HG03025 (cell line): Measurements from ENCODE around the gene PRELID3B.
"Not testable (repeated sequence)": the region's sequence is repeated elsewhere in the genome, so short reads cannot be mapped to it uniquely, and the experiment has no call there.

Experiments used
- ATAC-seq: cut with Tn5 transposase; IDR thresholded peaks from one replicate; pipeline ENCODE4 v1.9.1; 2021; ENCODE audit warnings: mild to moderate bottlenecking, moderate library complexity; ENCODE audit not compliant: unreplicated experiment, low FRiP score

The PRELID3B gene

DNA sequence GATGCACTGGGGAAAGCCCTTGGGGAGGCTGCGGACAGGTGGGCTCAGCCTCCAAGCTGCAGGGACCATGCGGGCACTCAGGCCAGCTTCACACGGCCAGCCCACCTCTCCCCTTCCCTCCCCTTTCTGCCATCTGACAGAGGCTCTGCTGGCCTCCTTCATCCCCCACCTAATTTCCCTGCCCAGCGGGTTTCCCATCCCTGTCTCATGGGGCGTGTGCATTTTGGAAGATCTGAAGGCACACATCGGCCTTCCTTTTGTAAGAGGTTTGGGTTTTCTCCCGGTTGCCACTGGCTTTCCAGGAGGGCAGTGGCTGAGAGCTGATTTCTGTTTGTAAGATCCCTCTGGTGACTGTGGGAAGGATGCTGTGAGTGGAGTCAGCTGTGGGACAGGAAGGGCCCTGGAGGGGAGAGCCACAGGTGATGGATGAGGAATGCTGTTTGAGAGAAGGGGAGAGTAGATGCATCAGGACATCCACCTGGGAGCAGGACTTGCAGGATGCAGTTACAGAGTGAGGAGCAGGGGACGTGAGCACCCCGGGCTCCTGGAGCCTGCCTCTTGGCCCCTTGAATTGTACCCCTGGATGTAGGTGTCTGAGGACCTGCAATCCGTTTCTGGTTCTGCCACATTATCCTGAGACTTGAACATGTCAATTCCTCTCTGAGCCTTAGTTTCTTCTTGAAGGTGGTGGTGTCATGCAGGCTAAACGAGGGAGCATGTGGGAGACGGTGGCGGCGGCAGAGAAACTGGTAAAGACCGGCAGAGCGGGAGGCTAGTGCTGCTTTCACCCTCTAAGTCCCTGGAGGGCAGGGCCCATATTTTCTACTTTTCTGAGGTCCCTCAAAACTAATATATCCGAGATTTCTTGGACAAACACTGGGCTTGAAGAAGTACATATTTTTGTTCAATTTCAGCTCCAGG, 29.3 kb downstream of the PRELID3B start:
- no peak for ATAC-seq

DNA sequence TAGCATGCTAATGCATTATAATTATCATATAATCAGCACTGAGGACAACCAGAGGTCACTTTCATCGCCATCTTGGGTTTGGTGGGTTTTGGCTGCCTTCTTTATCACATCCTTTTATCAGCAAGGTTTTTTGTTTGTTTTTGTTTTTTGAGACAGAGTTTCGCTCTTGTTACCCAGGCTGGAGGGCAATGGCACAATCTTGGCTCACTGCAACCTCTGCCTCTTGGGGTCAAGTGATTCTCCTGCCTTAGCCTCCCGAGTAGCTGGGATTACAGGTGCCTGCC, 30.8 kb downstream of the PRELID3B start:
- ATAC-seq = not testable (repeated sequence)

GRCh38 chr20:59010995-59011873, 31.4 kb downstream of the PRELID3B start:
- ATAC-seq = no peak

DNA sequence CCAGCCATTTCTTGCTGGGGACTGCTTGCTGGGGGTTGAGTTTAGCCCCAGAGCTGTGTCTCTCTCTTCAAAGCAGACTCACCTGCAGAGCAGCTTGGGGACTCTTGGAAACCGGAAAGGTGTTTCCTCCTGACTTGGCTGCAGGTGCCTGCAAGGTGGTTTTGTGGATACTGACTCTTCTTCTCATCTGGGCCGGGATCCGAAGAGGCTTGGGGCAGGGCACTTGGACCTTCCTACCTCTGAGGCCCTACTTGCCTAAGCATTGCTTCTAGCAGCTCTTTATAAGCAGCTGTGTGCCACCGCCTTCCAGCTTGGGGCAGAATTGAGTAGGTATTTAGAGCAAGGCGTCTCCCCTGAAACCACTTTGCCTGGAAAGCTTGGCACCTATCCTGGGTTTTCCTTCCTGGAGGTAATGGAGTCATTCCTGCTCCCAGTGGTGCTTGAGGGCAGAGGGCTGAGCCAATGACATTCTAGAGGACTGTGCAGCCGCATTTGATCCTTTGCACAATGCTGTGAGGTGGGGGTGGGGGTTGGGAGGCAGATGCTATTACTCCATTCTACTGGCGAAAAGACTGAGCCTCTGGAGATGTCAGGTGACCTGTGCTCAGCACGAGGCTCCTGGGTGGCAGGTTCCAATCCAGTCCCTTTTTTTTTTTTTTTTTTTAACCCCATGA, 32.1 kb downstream of the PRELID3B start:
- ATAC-seq = no peak

GRCh38 chr20:59008715-59009336, 33.8 kb downstream of the PRELID3B start:
- ATAC-seq = no peak

DNA sequence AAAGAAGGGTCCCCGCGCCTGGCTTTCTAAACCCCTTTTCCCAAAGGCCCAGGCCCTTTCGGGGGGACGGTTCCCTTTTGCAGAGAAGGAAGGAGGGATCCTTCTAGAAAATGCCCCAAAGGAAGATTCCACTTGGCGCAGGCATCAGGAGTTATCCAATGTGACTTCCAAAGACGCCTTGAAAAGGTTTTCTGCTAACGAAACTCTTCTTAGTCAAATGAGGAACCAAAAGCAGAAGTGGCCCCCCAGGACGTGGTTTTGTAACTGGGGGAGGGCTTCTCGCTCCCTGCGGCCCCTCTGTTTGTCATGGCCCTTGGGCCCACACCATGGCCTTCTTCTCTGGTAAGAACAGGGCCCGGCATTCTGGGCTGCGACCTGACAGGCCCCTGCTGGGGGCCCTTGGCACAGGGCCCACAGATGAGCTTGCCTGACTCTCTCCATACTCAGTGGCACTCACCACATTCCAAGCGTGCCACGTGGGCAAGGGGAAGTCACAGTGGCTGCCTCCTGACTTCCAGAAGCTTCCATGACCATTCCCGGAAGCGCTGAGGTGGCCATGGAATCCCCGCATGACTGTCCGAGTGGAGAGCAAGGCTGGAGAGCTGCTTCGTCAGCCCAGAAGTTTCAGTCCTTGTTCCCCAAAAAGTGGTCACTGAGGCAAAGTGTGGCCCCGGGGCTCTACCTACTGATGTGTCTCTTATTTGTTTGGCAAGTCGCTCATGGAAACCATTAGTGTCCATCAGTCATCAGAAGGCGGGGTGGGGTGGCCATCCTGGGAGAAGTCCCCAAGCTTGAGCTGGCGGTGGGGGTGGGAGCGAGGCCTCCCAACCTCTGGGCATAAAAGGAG, 34.7 kb downstream of the PRELID3B start:
- ATAC-seq = peak; percentile 33

GRCh38 chr20:59006864-59007664, 35.5 kb downstream of the PRELID3B start, which contains the start of gene CTSZ:
Gene CTSZ (minus strand): TSS chr20:59007254. CDS start chr20:59007128, 126 bp downstream.
- ATAC-seq = no peak

GRCh38 chr20:59006167-59006863, 36.3 kb downstream of the PRELID3B start:
- ATAC-seq = no peak

GRCh38 chr20:59005523-59006166, 36.9 kb downstream of the PRELID3B start:
- ATAC-seq = no peak

- ATAC-seq = peak; percentile 59
Measured at GRCh38 chr20:59004763-59005522, 37.6 kb downstream of the PRELID3B start.

GRCh38 chr20:59004493-59004762, 38.2 kb downstream of the PRELID3B start:
- no peak for ATAC-seq

DNA sequence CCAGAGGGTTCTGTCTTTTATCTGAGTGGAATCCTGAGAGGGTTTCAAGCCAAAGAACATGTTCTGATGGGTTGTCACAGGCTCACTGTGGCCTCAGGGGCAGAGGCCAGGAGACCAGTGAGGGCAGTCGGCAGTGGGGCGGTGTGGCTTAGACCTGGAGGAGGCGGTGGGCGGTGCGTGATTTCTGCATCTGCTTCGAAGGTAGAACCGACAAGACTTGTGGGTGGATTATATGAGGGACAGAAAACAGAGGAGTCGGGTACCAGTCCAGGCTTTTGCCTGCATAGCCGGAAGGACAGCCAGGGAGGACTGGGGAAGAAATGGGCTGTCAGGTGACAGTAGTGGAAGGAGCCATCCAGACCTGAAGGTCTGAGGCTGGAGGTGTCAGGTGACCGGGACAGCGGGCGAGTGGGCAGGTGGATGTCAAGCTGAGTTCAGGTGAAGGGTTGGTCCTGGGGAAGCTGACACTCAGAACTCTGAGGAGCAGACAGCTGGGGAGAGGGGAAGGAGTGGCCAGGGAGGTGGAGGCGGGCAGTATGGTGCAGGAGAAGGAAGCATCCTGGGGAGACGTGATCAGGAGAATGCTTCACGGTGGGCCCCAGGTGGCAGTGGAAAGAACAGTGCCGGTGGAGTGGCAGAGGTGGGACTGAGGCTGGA, 38.6 kb downstream of the PRELID3B start:
- ATAC-seq = no peak

GRCh38 chr20:59002874-59003399, 39.6 kb downstream of the PRELID3B start:
- no peak for ATAC-seq

GRCh38 chr20:59002388-59002787, 40.2 kb downstream of the PRELID3B start:
- ATAC-seq = no peak

DNA sequence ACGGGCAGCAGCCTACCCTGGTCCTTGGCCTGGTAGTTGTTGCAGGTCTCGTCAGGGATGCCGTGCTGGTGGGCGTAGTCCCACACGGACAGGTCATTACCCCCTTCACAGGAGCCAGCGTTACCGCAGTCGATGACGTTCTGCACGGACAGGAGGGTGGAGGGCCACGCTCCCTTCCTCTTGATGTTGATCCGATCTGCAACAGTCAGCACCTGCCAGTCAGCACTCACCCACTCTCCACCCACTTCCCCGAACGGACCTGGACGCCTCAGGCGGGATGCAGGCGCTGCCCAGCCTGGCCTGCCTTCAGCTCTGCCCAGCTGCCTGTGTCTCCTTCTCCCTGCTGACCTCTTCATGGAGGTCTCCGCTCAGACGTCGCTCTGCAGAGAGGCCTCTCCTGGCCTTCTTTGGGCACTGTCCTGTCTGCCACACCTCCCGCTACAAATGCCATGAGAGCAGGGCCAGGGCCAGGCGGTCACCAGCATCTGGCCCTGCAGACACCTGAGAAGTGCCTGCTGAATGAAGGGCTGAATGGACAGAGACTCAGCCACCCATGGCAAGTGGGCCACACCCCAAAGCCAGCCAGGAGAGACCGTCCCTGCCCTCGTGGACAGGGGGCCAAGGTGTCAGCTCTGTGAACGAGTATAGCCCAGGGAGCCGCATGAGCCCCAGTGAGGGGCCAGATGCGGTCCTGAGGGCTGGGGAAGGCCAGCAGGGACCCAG, 41.0 kb downstream of the PRELID3B start:
- no peak for ATAC-seq

DNA sequence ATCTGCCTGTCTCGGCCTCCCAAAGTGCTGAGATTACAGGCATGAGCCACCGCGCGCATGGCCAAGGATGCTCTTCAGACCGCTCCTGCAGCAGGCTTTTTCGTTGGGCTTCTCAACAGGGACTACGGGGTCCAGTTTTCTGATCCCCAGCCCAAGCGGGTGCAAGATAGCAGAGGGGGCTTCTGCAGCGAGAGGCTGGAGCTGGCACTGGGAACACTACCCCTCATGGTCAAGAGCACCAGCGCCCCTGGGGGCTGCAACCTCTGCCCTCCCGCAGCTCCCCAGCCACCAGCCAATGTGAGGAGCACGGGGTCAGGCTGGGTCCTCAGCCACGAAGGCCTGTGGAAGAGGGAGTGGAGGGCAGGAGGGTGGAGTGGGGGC, 41.5 kb downstream of the PRELID3B start:
- no peak for ATAC-seq
